OCI-LY3 (cell line): ENCODE data around the gene ZC3H10.

ENCODE experiments used
- H2AFZ ChIP-seq: fragments of 200-600, 300-600 bp; shearing (Covaris generic); 2 replicates; pipeline ENCODE4 v1.6.0; 2014; ENCODE audit warnings: antibody characterized with exemption, low read depth, low read length
- H3K27ac ChIP-seq: fragments of 200-600, 300-600 bp; sonication (generic); 2 replicates; pipeline ENCODE4 v1.5.1; 2014; ENCODE audit warnings: mild to moderate bottlenecking, low read length, moderate library complexity, mixed read lengths
- H3K27me3 ChIP-seq: fragments of 200-600, 300-600 bp; sonication (generic); 2 replicates; pipeline ENCODE4 v1.6.1; 2014; ENCODE audit warnings: low read depth, low read length, mixed read lengths
- H3K36me3 ChIP-seq: fragments of 200-600, 300-600 bp; sonication (generic); replicated peaks from 2 replicates; pipeline ENCODE3; 2014; ENCODE audit warnings: low read depth, low read length, mixed read lengths
- H3K4me1 ChIP-seq: fragments of 300-600, 200-600 bp; sonication (generic); 2 replicates; pipeline ENCODE4 v1.6.1; 2014; ENCODE audit warnings: low read length, mixed read lengths
- H3K4me2 ChIP-seq: fragments of 200-600, 300-600 bp; sonication (generic); 2 replicates; pipeline ENCODE4 v1.6.1; 2014; ENCODE audit warnings: low read length, mixed read lengths
- H3K4me3 ChIP-seq: fragments of 300-600, 200-600 bp; sonication (generic); 2 replicates; pipeline ENCODE4 v1.5.1; 2014; ENCODE audit warnings: antibody characterized with exemption, mild to moderate bottlenecking, low read length, moderate library complexity
- H3K79me2 ChIP-seq: fragments of 300-600, 200-600 bp; shearing (Covaris generic); 2 replicates; pipeline ENCODE4 v1.6.1; 2014; ENCODE audit warnings: mild to moderate bottlenecking, low read length, mixed read lengths
- H3K9ac ChIP-seq: fragments of 300-600, 200-600 bp; shearing (Covaris generic); 2 replicates; pipeline ENCODE4 v1.6.0; 2014; ENCODE audit warnings: mild to moderate bottlenecking, low read length, moderate library complexity
- H3K9me3 ChIP-seq: fragments of 200-600, 300-600 bp; shearing (Covaris generic); 2 replicates; pipeline ENCODE4 v1.6.1; 2014; ENCODE audit warnings: low read length, mixed read lengths; ENCODE audit not compliant: insufficient read depth
- H4K20me1 ChIP-seq: fragments of 200-600, 300-600 bp; sonication (generic); 2 replicates; pipeline ENCODE4 v1.6.1; 2016; ENCODE audit warnings: low read length, mixed read lengths; ENCODE audit not compliant: insufficient read depth
- CTCF ChIP-seq: fragments of 200-600, 300-600 bp; sonication (generic); IDR thresholded peaks from 2 replicates; pipeline ENCODE4 v1.5.1; 2014; ENCODE audit warnings: antibody characterized with exemption, low read length, low read depth
- EZH2phosphoT487 ChIP-seq: fragments of 200-600 bp; shearing (Covaris generic); IDR thresholded peaks from 2 replicates; pipeline ENCODE4 v1.6.1; 2018; ENCODE audit warnings: antibody characterized with exemption, mixed run types, low read depth

ZC3H10 gene

GRCh38 chr12:56103066-56103711 is 14.9 kb upstream of the ZC3H10 start:
- H3K9me3 ChIP-seq: no peaks in the 10 kb centered on the region
- no peaks in the 10 kb centered on the region for H3K27me3 ChIP-seq
- H2AFZ ChIP-seq: no peak overlapping the region
- peak overlapping the region; percentile 71; the same call in 1 of the 2 replicates for H3K27ac ChIP-seq
- H3K4me2 ChIP-seq: peak overlapping the region; percentile 88
- H3K36me3 ChIP-seq: peaks cover 27% of the 10 kb centered on the region
- no peak for TF ChIP-seq EZH2phosphoT487
- TF ChIP-seq CTCF: no peak
- peaks cover 12% of the 10 kb centered on the region for H4K20me1 ChIP-seq
- H3K9ac ChIP-seq: peak overlapping the region; percentile 94
- H3K4me1 ChIP-seq: peaks cover 19% of the 10 kb centered on the region
- H3K79me2 ChIP-seq: peaks cover 50% of the 10 kb centered on the region
- H3K4me3 ChIP-seq: peak overlapping the region; percentile 84

- Histone ChIP-seq H2AFZ (peak overlapping the region; percentile 36), H4K20me1 (peaks cover 12% of the 10 kb centered on the region), H3K27me3 (no peaks in the 10 kb centered on the region), H3K9ac (peak overlapping the region; percentile 94), H3K9me3 (no peaks in the 10 kb centered on the region), H3K4me3 (peak overlapping the region; percentile 84), H3K36me3 (peaks cover 32% of the 10 kb centered on the region), H3K27ac (peak overlapping the region; percentile 71), H3K4me2 (peak overlapping the region; percentile 88), H3K4me1 (peaks cover 19% of the 10 kb centered on the region), H3K79me2 (peaks cover 53% of the 10 kb centered on the region)
- TF ChIP-seq CTCF: no peak
- TF ChIP-seq EZH2phosphoT487: no peak
These were observed 14.3 kb upstream of the ZC3H10 start for GRCh38 chr12:56103823-56104108.

GRCh38 chr12:56104109-56104814 is 13.8 kb upstream of the ZC3H10 start, which contains the start of gene PA2G4:
Gene PA2G4 (plus strand): TSS chr12:56104559. CDS start chr12:56104738, 179 bp downstream.
- Histone ChIP-seq H3K4me2 (peak within 1 kb of the TSS; percentile 100), H2AFZ (peak within 1 kb of the TSS; percentile 44), H3K27ac (peak within 1 kb of the TSS; percentile 71), H3K79me2 (peaks cover 53% of the 10 kb centered on the region), H3K27me3 (no peaks in the 10 kb centered on the region), H3K36me3 (peaks cover 34% of the 10 kb centered on the region), H3K9ac (peak within 1 kb of the TSS; percentile 94), H3K4me1 (peaks cover 19% of the 10 kb centered on the region), H4K20me1 (peaks cover 12% of the 10 kb centered on the region), H3K4me3 (peak within 1 kb of the TSS; percentile 84), H3K9me3 (no peaks in the 10 kb centered on the region)
- no peak for TF ChIP-seq CTCF
- no peak for TF ChIP-seq EZH2phosphoT487

- H3K79me2 ChIP-seq: peaks cover 53% of the 10 kb centered on the region
- H3K9me3 ChIP-seq: no peaks in the 10 kb centered on the region
- H4K20me1 ChIP-seq: peaks cover 12% of the 10 kb centered on the region
- peak overlapping the region; percentile 44; the same call in 1 of the 2 replicates for H2AFZ ChIP-seq
- H3K4me3 ChIP-seq: peak overlapping the region; percentile 84
- peak overlapping the region; percentile 100 for H3K4me2 ChIP-seq
- no peaks in the 10 kb centered on the region for H3K27me3 ChIP-seq
- TF ChIP-seq CTCF (0 out of 2 replicates have a peak, but pooled peaks have one; percentile 6), EZH2phosphoT487 (no peak)
- peaks cover 40% of the 10 kb centered on the region for H3K36me3 ChIP-seq
- H3K27ac ChIP-seq: peak overlapping the region; percentile 71
- H3K4me1 ChIP-seq: peaks cover 19% of the 10 kb centered on the region
- peak overlapping the region; percentile 94 for H3K9ac ChIP-seq
These were observed 13.1 kb upstream of the ZC3H10 start for GRCh38 chr12:56104815-56105608.
